Mesenchymal stem cell (in vitro differentiated cells and primary cell): ENCODE results near the gene RTKN.
A peak's percentile ranks its signal among the peaks of the same experiment; 100 is the strongest.

ENCODE experiments used
- DNase-seq: peaks from one replicate; pipeline ENCODE4 v3.0.0-alpha.2; 2013
- H2AFZ ChIP-seq: one replicate; pipeline ENCODE4 v1.6.1; 2013; ENCODE audit warnings: low read depth, mild to moderate bottlenecking, control low read depth, inconsistent platforms, low read length, moderate library complexity
- H2AK5ac ChIP-seq: 2 replicates; pipeline ENCODE4 v1.6.1; 2013; ENCODE audit warnings: low read length, moderate library complexity, mild to moderate bottlenecking, inconsistent platforms; ENCODE audit not compliant: severe bottlenecking
- H2BK120ac ChIP-seq: one replicate; pipeline ENCODE4 v1.6.1; 2013; ENCODE audit warnings: low read depth, mild to moderate bottlenecking, inconsistent platforms, low read length, moderate library complexity
- H2BK12ac ChIP-seq, 2 experiments: one replicate each; pipeline ENCODE4 v1.6.1; 2013; ENCODE audit warnings: inconsistent platforms in 2 of 2, low read length in 2 of 2, mild to moderate bottlenecking in 2 of 2, moderate library complexity in 2 of 2, control low read depth in 1 of 2
- H2BK15ac ChIP-seq: one replicate; pipeline ENCODE4 v1.6.1; 2013; ENCODE audit warnings: mild to moderate bottlenecking, low read depth, inconsistent platforms; ENCODE audit not compliant: poor library complexity, severe bottlenecking
- H2BK5ac ChIP-seq: 2 replicates; pipeline ENCODE4 v1.6.1; 2013; ENCODE audit warnings: low read depth, mild to moderate bottlenecking, low read length, control low read depth, inconsistent platforms; ENCODE audit not compliant: poor library complexity, severe bottlenecking
- H3K14ac ChIP-seq, 2 experiments: one replicate each; pipeline ENCODE4 v1.6.1; 2013; ENCODE audit warnings: inconsistent platforms in 2 of 2, low read length in 2 of 2, control low read depth in 1 of 2, mild to moderate bottlenecking in 1 of 2, moderate library complexity in 1 of 2
- H3K18ac ChIP-seq, 2 experiments: one replicate each; pipeline ENCODE4 v1.6.1; 2013; ENCODE audit warnings: inconsistent platforms in 2 of 2, low read length in 2 of 2, control low read depth in 1 of 2, low read depth in 1 of 2, mild to moderate bottlenecking in 1 of 2
- H3K23ac ChIP-seq, 2 experiments: one replicate each; pipeline ENCODE4 v1.6.1; 2013; ENCODE audit warnings: inconsistent platforms in 2 of 2, low read length in 2 of 2, mild to moderate bottlenecking in 2 of 2, moderate library complexity in 2 of 2, control low read depth in 1 of 2
- H3K27ac ChIP-seq: 2 replicates; pipeline ENCODE4 v1.5.1; 2013; ENCODE audit warnings: mild to moderate bottlenecking, moderate library complexity, low read length, control low read depth, inconsistent platforms; ENCODE audit not compliant: poor library complexity, severe bottlenecking
- H3K27me3 ChIP-seq, 2 experiments: 2 replicates each; pipeline versions ENCODE4 v1.6.1 to v1.7.0; 2013; ENCODE audit warnings: low read length in 2 of 2, mild to moderate bottlenecking in 2 of 2, moderate library complexity in 2 of 2, control low read depth in 1 of 2, inconsistent platforms in 1 of 2; ENCODE audit not compliant: control insufficient read depth in 1 of 2, insufficient read depth in 1 of 2
- H3K36me3 ChIP-seq, 2 experiments: 2 replicates each; pipeline versions ENCODE4 v1.6.1 to v1.7.0; 2013; ENCODE audit warnings: low read length in 2 of 2, control low read depth in 1 of 2, inconsistent platforms in 1 of 2, low read depth in 1 of 2, mild to moderate bottlenecking in 1 of 2; ENCODE audit not compliant: insufficient read depth in 2 of 2, control insufficient read depth in 1 of 2
- H3K4ac ChIP-seq, 2 experiments: one replicate each; pipeline ENCODE4 v1.6.1; 2013; ENCODE audit warnings: inconsistent platforms in 2 of 2, low read length in 2 of 2, mild to moderate bottlenecking in 2 of 2, moderate library complexity in 2 of 2, control low read depth in 1 of 2, low read depth in 1 of 2
- H3K4me1 ChIP-seq: 2 replicates; pipeline ENCODE4 v1.6.1; 2013; ENCODE audit warnings: low read depth, low read length, control low read depth; ENCODE audit not compliant: control insufficient read depth, insufficient read depth
- H3K4me2 ChIP-seq: 2 replicates; pipeline ENCODE4 v1.6.1; 2013; ENCODE audit warnings: low read length, mild to moderate bottlenecking, inconsistent platforms; ENCODE audit not compliant: poor library complexity, severe bottlenecking
- H3K4me3 ChIP-seq, 2 experiments: 2 replicates each; pipeline versions ENCODE4 v1.5.1 to v1.7.0; 2013; ENCODE audit warnings: low read length in 2 of 2, mild to moderate bottlenecking in 2 of 2, control low read depth in 1 of 2, low read depth in 1 of 2; ENCODE audit not compliant: insufficient read depth in 1 of 2
- H3K79me1 ChIP-seq: replicated peaks from 2 replicates; pipeline ENCODE4 v1.6.1; 2013; ENCODE audit warnings: mild to moderate bottlenecking, control low read depth, low read length, inconsistent platforms; ENCODE audit not compliant: poor library complexity, severe bottlenecking
- H3K9ac ChIP-seq: 2 replicates; pipeline ENCODE4 v1.7.0; 2013; ENCODE audit warnings: mild to moderate bottlenecking, low read length, moderate library complexity
- H3K9me3 ChIP-seq: 2 replicates; pipeline ENCODE4 v1.7.0; 2013; ENCODE audit warnings: mild to moderate bottlenecking, low read length; ENCODE audit not compliant: control insufficient read depth
- H4K8ac ChIP-seq: one replicate; pipeline ENCODE4 v1.6.1; 2013; ENCODE audit warnings: inconsistent platforms, mild to moderate bottlenecking, low read length, moderate library complexity
- H4K91ac ChIP-seq: one replicate; pipeline ENCODE4 v1.6.1; 2013; ENCODE audit warnings: mild to moderate bottlenecking, low read length, inconsistent platforms
- WGBS: methylation state at CpG from one replicate; pipeline ENCODE4 v1.1.7; 2013; ENCODE audit warnings: mixed read lengths; 5-methylcytosine and 5-hydroxymethylcytosine counted together

RTKN gene

DNA sequence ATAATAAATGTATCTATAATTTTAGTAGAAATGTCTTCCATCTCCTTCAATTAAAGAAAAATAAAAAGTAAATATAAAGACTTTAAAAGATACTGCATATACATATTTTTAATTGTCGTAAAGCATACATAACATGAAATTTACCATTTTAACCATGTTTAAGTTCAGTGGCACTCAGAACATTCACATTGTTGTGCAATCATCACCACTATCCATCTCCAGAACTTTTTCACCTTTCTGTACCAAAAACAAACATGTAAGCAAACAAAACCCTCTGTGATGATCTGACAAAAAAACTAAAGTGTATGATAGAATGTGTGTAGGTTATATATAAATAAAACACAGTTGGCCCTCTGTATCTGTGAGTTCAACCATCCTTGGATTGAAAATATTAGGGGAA is 48.2 kb downstream of the RTKN start:
- Histone ChIP-seq H3K4ac (no peak overlapping the region), H3K18ac (no peak overlapping the region), H4K91ac (no peak overlapping the region), H3K79me1 (peaks cover 6% of the 10 kb centered on the region), H3K36me3 (no peaks in the 10 kb centered on the region), H4K8ac (no peak overlapping the region), H2BK120ac (no peak overlapping the region), H2BK12ac (no peak overlapping the region), H3K9me3 (no peaks in the 10 kb centered on the region), H3K27ac (no peak overlapping the region), H2BK15ac (no peak overlapping the region), H3K27me3 (no peaks in the 10 kb centered on the region), H3K23ac (no peak overlapping the region), H3K14ac (no peak overlapping the region), H3K4me3 (no peak overlapping the region), H3K4me1 (peaks cover 2% of the 10 kb centered on the region), H2BK5ac (no peak overlapping the region), H2AFZ (no peak overlapping the region), H3K9ac (no peak overlapping the region), H2AK5ac (no peak overlapping the region), H3K4me2 (no peak overlapping the region)
- DNase-seq, result no peak
- 89% methylated on average over 1 of the region's 1 CpG for WGBS

DNA sequence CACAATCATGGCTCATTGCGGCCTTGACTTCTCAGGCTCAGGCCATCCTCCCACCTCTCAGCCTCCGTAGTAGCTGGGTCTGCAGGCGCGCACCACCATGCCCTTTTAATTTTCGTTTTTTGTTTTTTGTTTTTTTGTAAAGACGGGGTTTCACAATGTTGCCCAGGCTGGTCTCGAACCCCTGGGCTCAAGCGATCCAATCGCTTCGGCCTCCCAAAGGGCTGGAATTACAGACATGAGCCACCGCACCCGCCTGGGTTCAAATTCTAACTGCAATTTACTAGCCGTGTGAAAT is 49.3 kb downstream of the RTKN start:
- no peak overlapping the region for H2BK15ac ChIP-seq
- H2BK120ac ChIP-seq, result no peak overlapping the region
- DNase-seq, result no peak
- peak overlapping the region; percentile 96 for H3K9ac ChIP-seq
- no peak overlapping the region for H2AK5ac ChIP-seq
- peaks cover 2% of the 10 kb centered on the region for H3K4me1 ChIP-seq
- H4K8ac ChIP-seq, result peak overlapping the region; percentile 99
- H3K79me1 ChIP-seq, result peaks cover 6% of the 10 kb centered on the region
- peak overlapping the region; percentile 75 for H4K91ac ChIP-seq
- no peaks in the 10 kb centered on the region for H3K27me3 ChIP-seq
- H3K36me3 ChIP-seq, result no peaks in the 10 kb centered on the region
- H2AFZ ChIP-seq, result peak overlapping the region; percentile 30
- no peaks in the 10 kb centered on the region for H3K9me3 ChIP-seq
- no peak overlapping the region for H2BK12ac ChIP-seq
- peak overlapping the region; percentile 80 for H3K4me2 ChIP-seq
- H3K14ac ChIP-seq, result no peak overlapping the region
- H3K23ac ChIP-seq, result no peak overlapping the region
- H3K4ac ChIP-seq, result no peak overlapping the region
- H3K4me3 ChIP-seq, result peak overlapping the region in 1 of 2 experiments; percentile 99
- no peak overlapping the region for H3K27ac ChIP-seq
- H2BK5ac ChIP-seq, result no peak overlapping the region
- no peak overlapping the region for H3K18ac ChIP-seq
- 80% methylated on average over 13 of the region's 13 CpGs for WGBS

DNA sequence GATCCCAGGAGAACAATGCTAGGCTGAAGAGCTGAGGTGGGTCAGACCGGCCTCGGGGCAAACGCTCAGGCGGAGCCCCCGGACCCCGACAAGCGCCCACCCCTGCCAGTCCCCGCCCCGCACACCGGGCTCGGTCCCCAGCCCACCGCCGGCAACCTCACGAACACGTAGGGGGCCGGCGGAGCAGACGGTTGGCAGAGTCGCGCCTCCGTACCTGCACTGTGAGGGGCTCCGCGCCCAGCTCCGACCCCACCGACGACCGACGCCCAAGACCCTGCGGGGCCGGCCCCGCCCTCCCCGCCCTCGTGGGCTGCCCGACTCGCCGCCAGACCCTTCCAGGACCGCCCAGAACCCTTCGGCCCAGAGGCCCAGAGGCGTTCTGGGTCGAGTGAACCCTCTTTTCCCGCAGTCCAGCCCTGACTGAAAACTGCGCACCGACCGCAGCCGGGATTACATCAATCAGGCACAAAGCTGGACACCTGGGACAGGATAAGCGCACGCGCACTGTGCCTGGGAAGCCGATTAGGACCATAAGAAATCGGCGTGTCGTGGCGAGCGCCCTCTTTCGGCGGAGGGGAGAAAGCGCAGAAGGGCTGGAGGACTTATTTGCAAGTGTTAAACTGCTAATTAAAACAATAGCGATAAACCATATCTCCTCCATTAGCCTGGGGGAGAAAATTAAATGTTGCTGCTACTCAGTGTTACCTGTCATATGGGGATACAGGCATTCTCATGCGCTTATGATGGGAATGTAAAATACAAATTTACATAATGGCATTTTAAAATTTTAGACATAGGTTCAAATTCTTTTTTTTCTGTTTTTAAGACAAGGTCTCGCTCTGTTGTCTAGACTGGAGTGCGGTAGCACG is 49.9 kb downstream of the RTKN start:
- Histone ChIP-seq H3K4me2 (peak overlapping the region; percentile 80), H2AFZ (peak overlapping the region; percentile 30), H3K79me1 (peaks cover 6% of the 10 kb centered on the region), H3K4me3 (peak overlapping the region; percentile 92 to 99), H3K9ac (peak overlapping the region; percentile 96), H3K4ac (peak overlapping the region in 1 of 2 experiments; percentile 62), H3K27ac (peak overlapping the region; percentile 91), H2BK120ac (peak overlapping the region; percentile 85), H2BK5ac (peak overlapping the region; percentile 98), H2BK15ac (peak overlapping the region; percentile 80), H2AK5ac (no peak overlapping the region), H3K4me1 (peaks cover 2% of the 10 kb centered on the region), H4K91ac (peak overlapping the region; percentile 88), H4K8ac (peak overlapping the region; percentile 99), H3K36me3 (no peaks in the 10 kb centered on the region), H3K23ac (peak overlapping the region in 1 of 2 experiments; percentile 14), H2BK12ac (peak overlapping the region in 1 of 2 experiments; percentile 69), H3K27me3 (no peaks in the 10 kb centered on the region), H3K9me3 (no peaks in the 10 kb centered on the region), H3K14ac (no peak overlapping the region), H3K18ac (peak overlapping the region; percentile 86 to 96)
- 4% methylated on average over 59 of the region's 62 CpGs for WGBS
- DNase-seq, result peak; percentile 88

DNA sequence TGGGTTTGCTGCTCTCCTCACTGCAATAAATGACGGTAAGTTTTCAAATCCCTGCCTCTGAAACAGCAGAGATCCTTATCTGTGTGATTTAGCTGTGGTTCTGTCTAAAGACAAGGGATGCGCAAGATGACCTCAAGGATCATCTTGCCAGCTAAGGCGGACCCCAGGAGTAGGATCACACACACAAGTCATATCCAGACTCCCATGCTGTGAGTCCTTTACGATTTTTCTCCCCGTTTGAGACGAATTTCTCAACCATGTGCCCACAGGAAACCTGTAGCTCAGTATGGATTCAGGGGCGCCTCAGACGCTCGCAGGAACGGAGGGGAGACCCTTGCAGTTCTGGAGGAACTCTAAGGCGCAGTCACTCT is 50.5 kb downstream of the RTKN start:
- peak overlapping the region; percentile 18 for H2AFZ ChIP-seq
- peak overlapping the region in 1 of 2 experiments; percentile 14 for H3K23ac ChIP-seq
- H3K36me3 ChIP-seq, result no peaks in the 10 kb centered on the region
- H3K9me3 ChIP-seq, result no peaks in the 10 kb centered on the region
- no peak overlapping the region for H2BK5ac ChIP-seq
- peak overlapping the region; percentile 93 for H4K8ac ChIP-seq
- H3K4ac ChIP-seq, result peak overlapping the region in 1 of 2 experiments; percentile 40
- H3K18ac ChIP-seq, result peak overlapping the region; percentile 86 to 96
- H3K14ac ChIP-seq, result no peak overlapping the region
- H3K4me1 ChIP-seq, result peaks cover 2% of the 10 kb centered on the region
- H2BK12ac ChIP-seq, result peak overlapping the region in 1 of 2 experiments; percentile 69
- peak overlapping the region; percentile 85 for H2BK120ac ChIP-seq
- H2AK5ac ChIP-seq, result no peak overlapping the region
- H3K4me2 ChIP-seq, result peak overlapping the region; percentile 79
- H2BK15ac ChIP-seq, result no peak overlapping the region
- no peak overlapping the region for H3K27ac ChIP-seq
- H3K79me1 ChIP-seq, result peaks cover 8% of the 10 kb centered on the region
- peak overlapping the region; percentile 96 for H3K9ac ChIP-seq
- peak overlapping the region; percentile 92 to 99 for H3K4me3 ChIP-seq
- WGBS, result 0% methylated on average over 11 of the region's 11 CpGs
- H3K27me3 ChIP-seq, result no peaks in the 10 kb centered on the region
- peak; percentile 53 for DNase-seq
- H4K91ac ChIP-seq, result no peak overlapping the region
